HepG2 (cell line): ENCODE measurements around the gene ADAMTS18.

ENCODE experiments used
- EP300 ChIP-seq, 3 experiments: sonication (generic) in 1 of 3; formaldehyde crosslinking in 1 of 3; IDR thresholded peaks; 2 replicates each; pipeline versions ENCODE4 v1.5.1 to v1.6.1; 2011 to 2020; ENCODE audit warnings: low read depth in 2 of 3, low read length in 2 of 3, borderline replicate concordance in 1 of 3, improper control_type of control experiment in 1 of 3, mild to moderate bottlenecking in 1 of 3, missing genetic modification reagents in 1 of 3, moderate library complexity in 1 of 3
- EZH2 ChIP-seq: conservative IDR thresholded peaks from 2 replicates; pipeline ENCODE4 v1.6.1; 2012; ENCODE audit warnings: mild to moderate bottlenecking, low read depth, low read length, moderate library complexity
- JUND ChIP-seq: sonication (generic); formaldehyde crosslinking; IDR thresholded peaks from 2 replicates; pipeline ENCODE4 v1.8.0; 2022; ENCODE audit warnings: mild to moderate bottlenecking, missing genetic modification reagents
- SAFB2 ChIP-seq: sonication (generic); formaldehyde crosslinking; IDR thresholded peaks from 2 replicates; pipeline ENCODE4 v1.5.1; 2020; ENCODE audit warnings: missing genetic modification reagents, low read depth, mild to moderate bottlenecking, borderline replicate concordance
- ZNF282 ChIP-seq: fragments of 450-650 bp; IDR thresholded peaks from 2 replicates; pipeline ENCODE4 v1.6.1; 2018; ENCODE audit not compliant: partially characterized antibody
- ZNF639 ChIP-seq: conservative IDR thresholded peaks from 2 replicates; pipeline ENCODE4 v1.6.1; 2018; ENCODE audit warnings: missing genetic modification reagents

- no peak for TF ChIP-seq JUND (CRISPR knock-in tag)
- TF ChIP-seq EZH2, result no peak
- no peak for TF ChIP-seq EP300 (IDR thresholded peaks at IDR 0.05; ENCODE audit: low read depth in 2 of 2, low read length in 2 of 2)
- no peak for TF ChIP-seq EP300 (CRISPR knock-in tag; IDR thresholded peaks at IDR 0.05; ENCODE audit: borderline replicate concordance)
- TF ChIP-seq SAFB2, result no peak
- TF ChIP-seq ZNF639 (CRISPR knock-in tag), result no peak
- TF ChIP-seq ZNF282, result no peak
Measured at GRCh38 chr16:77302249-77302648, 132.6 kb downstream of the ADAMTS18 start.
